ENCODE data around the gene KRAS. TPM values are rescaled to one million over a fixed set of nuclear protein-coding genes. Genes with fewer than 3 reads are reported as not detected.

The KRAS gene
- total and polyA plus RNA-seq, 3 donors from 2014 or later = 13.3 to 22.1 (median 20.3) TPM

Other genes with a start within 250 kb of the KRAS start
- gene DNAI7, start 55.8 kb downstream of the KRAS start, total RNA-seq = 10 to 100 TPM; 10.1 to 21.0 TPM
- 22.6 TPM for gene DNAI7, start 55.8 kb downstream of the KRAS start, polyA plus RNA-seq (ENCODE audit: insufficient read depth, low read depth, low replicate concordance)
- 10 to 100 TPM; 47.6 to 63.3 TPM for gene ETFRF1, start 55.7 kb downstream of the KRAS start, total RNA-seq
- gene ETFRF1, start 55.7 kb downstream of the KRAS start, polyA plus RNA-seq (ENCODE audit: insufficient read depth, low read depth, low replicate concordance) = 84.9 TPM

Data from testis (tissue), 3 donors.